Measurements from ENCODE around the gene OSBPL5. TPM values are rescaled to one million over a fixed set of nuclear protein-coding genes. Genes with fewer than 3 reads are reported as not detected.

Gene OSBPL5
- total RNA-seq, 2 donors from 2014 or later: 35.0 to 50.7 TPM

GRCh38 chr11:3080104-3080503 lies 85.0 kb downstream of the OSBPL5 start:
- DNase-seq (ENCODE audit: low spot score): no peak
- no peak overlapping the region for H3K27ac ChIP-seq
- H3K9me3 ChIP-seq: no peaks in the 10 kb centered on the region
- H3K4me3 ChIP-seq: no peak overlapping the region
- no peaks in the 10 kb centered on the region for H3K27me3 ChIP-seq (replicated peaks; ENCODE audit: insufficient read depth)
- no peaks in the 10 kb centered on the region for H3K4me1 ChIP-seq (replicated peaks)
- intact Hi-C loops (cut with DNase I): no loop called here
- no peaks in the 10 kb centered on the region for H3K36me3 ChIP-seq
- 89% methylated on average over 1 of the region's 1 CpG for WGBS
- TF ChIP-seq, protein P1, sequence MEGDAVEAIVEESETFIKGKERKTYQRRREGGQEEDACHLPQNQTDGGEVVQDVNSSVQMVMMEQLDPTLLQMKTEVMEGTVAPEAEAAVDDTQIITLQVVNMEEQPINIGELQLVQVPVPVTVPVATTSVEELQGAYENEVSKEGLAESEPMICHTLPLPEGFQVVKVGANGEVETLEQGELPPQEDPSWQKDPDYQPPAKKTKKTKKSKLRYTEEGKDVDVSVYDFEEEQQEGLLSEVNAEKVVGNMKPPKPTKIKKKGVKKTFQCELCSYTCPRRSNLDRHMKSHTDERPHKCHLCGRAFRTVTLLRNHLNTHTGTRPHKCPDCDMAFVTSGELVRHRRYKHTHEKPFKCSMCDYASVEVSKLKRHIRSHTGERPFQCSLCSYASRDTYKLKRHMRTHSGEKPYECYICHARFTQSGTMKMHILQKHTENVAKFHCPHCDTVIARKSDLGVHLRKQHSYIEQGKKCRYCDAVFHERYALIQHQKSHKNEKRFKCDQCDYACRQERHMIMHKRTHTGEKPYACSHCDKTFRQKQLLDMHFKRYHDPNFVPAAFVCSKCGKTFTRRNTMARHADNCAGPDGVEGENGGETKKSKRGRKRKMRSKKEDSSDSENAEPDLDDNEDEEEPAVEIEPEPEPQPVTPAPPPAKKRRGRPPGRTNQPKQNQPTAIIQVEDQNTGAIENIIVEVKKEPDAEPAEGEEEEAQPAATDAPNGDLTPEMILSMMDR (IDR thresholded peaks at IDR 0.05): no peak
- TF ChIP-seq POLR2A (IDR thresholded peaks at IDR 0.05) (no peak), POLR2AphosphoS5 (IDR thresholded peaks at IDR 0.05) (no peak)

- Histone ChIP-seq H3K27me3 (replicated peaks; ENCODE audit: insufficient read depth) (no peaks in the 10 kb centered on the region), H3K27ac (no peak overlapping the region), H3K36me3 (no peaks in the 10 kb centered on the region), H3K9me3 (no peaks in the 10 kb centered on the region), H3K4me1 (replicated peaks) (no peaks in the 10 kb centered on the region), H3K4me3 (no peak overlapping the region)
- no peak for DNase-seq (ENCODE audit: low spot score)
- 80% methylated on average over 16 of the region's 16 CpGs for WGBS
- TF ChIP-seq, protein P1 (IDR thresholded peaks at IDR 0.05): no peak
- TF ChIP-seq POLR2A (IDR thresholded peaks at IDR 0.05) (no peak), POLR2AphosphoS5 (IDR thresholded peaks at IDR 0.05) (no peak)
- intact Hi-C loops (cut with DNase I): no loop called here
Observed at GRCh38 chr11:3077846-3078440, 87.2 kb downstream of the OSBPL5 start.

GRCh38 chr11:3077189-3077836 lies 87.8 kb downstream of the OSBPL5 start:
- Histone ChIP-seq H3K9me3 (no peaks in the 10 kb centered on the region), H3K4me3 (no peak overlapping the region), H3K36me3 (no peaks in the 10 kb centered on the region), H3K27ac (no peak overlapping the region), H3K27me3 (replicated peaks; ENCODE audit: insufficient read depth) (no peaks in the 10 kb centered on the region), H3K4me1 (replicated peaks) (no peaks in the 10 kb centered on the region)
- no peak for DNase-seq (ENCODE audit: low spot score)
- TF ChIP-seq, protein P1 (IDR thresholded peaks at IDR 0.05): no peak
- TF ChIP-seq POLR2AphosphoS5 (IDR thresholded peaks at IDR 0.05) (no peak), POLR2A (IDR thresholded peaks at IDR 0.05) (no peak)
- WGBS: 85% methylated on average over 11 of the region's 11 CpGs
- intact Hi-C loops (cut with DNase I): no loop called here

DNA sequence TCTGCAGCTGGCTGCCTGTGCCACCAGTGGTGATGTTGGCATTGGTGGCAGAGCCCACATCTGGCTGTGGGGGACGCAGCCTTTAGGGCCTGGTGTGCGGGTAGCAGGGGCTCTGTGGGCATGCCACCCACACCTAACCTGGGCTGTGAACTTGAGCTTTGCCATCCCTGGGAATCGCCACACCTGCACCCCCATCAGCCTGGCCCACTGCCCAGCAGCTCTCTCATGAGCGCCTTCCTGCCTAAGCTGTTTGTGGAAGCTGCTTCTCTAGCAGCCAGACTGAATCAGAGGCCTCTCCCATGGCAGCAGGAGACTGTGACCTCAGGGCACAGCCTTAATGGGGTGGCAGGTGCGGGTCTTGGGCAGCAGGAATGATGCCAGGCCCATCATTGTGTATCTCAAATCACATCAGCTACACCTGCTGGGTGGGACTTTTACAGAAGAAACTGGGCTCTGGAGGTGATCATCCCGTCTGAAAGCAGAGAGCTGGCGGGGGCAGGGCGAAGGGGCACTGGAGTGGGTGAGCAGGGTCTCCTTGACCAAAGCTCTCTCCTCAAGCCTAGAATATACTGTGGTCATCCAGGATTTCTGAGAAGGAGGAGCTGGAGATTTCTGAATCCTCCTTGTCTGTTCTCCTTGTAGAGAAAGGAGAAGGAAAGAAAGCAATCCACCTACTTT lies 90.1 kb downstream of the OSBPL5 start:
- no peak overlapping the region for H3K27ac ChIP-seq
- no peak overlapping the region for H3K4me3 ChIP-seq
- no peaks in the 10 kb centered on the region for H3K27me3 ChIP-seq (replicated peaks; ENCODE audit: insufficient read depth)
- H3K36me3 ChIP-seq: no peaks in the 10 kb centered on the region
- WGBS: 61% methylated on average over 8 of the region's 8 CpGs
- TF ChIP-seq, protein P1 (IDR thresholded peaks at IDR 0.05): no peak
- TF ChIP-seq POLR2AphosphoS5 (IDR thresholded peaks at IDR 0.05): no peak
- TF ChIP-seq POLR2A (IDR thresholded peaks at IDR 0.05): no peak
- H3K9me3 ChIP-seq: no peaks in the 10 kb centered on the region
- intact Hi-C loops (cut with DNase I): no loop called here
- DNase-seq (ENCODE audit: low spot score): no peak
- H3K4me1 ChIP-seq (replicated peaks): no peaks in the 10 kb centered on the region
